Suprapubic skin (tissue), 4 donors: Measurements from ENCODE around the gene MAST3. TPM values are rescaled to one million over a fixed set of nuclear protein-coding genes. Genes with fewer than 3 reads are reported as not detected.
A peak's percentile ranks its signal among the peaks of the same experiment; 100 is the strongest.

Source experiments
- DNase-seq, 2 donors: peaks; one replicate each; pipeline ENCODE4 v3.0.0-alpha.2; 2019; ENCODE audit warnings: low spot score in 2 of 2
- H3K27ac ChIP-seq: fragments of 200-600 bp; sonication (generic); one replicate; pipeline ENCODE4 v1.5.1; 2019
- H3K27me3 ChIP-seq: fragments of 200-600 bp; sonication (generic); one replicate; pipeline ENCODE4 v1.5.1; 2019
- H3K36me3 ChIP-seq: fragments of 200-600 bp; sonication (generic); one replicate; pipeline ENCODE4 v1.5.1; 2019
- H3K4me1 ChIP-seq: fragments of 200-600 bp; sonication (generic); one replicate; pipeline ENCODE4 v1.5.1; 2019
- H3K4me3 ChIP-seq: fragments of 200-600 bp; sonication (generic); one replicate; pipeline ENCODE4 v1.5.1; 2019; ENCODE audit warnings: mild to moderate bottlenecking
- H3K9me3 ChIP-seq: fragments of 200-600 bp; sonication (generic); one replicate; pipeline ENCODE4 v1.5.1; 2019
- CTCF ChIP-seq, 2 donors: fragments of 200-600 bp in 1 of 2; fragments of 450-650 bp in 1 of 2; sonication (generic) in 1 of 2; IDR thresholded peaks; one replicate each; pipeline ENCODE4 v1.5.1; 2016 to 2019; ENCODE audit warnings: antibody characterized with exemption in 2 of 2, mild to moderate bottlenecking in 1 of 2, moderate library complexity in 1 of 2
- EP300 ChIP-seq: sonication (generic); formaldehyde crosslinking; IDR thresholded peaks from one replicate; pipeline ENCODE4 v1.6.1; 2017; ENCODE audit warnings: antibody characterized with exemption
- POLR2A ChIP-seq, 2 donors: fragments of 450-650 bp; IDR thresholded peaks; one replicate each; pipeline ENCODE4 v1.6.1; 2017; ENCODE audit warnings: antibody characterized with exemption in 2 of 2, mild to moderate bottlenecking in 2 of 2, moderate library complexity in 2 of 2
- POLR2AphosphoS5 ChIP-seq, 3 donors: sonication (generic); formaldehyde crosslinking; IDR thresholded peaks; one replicate each; pipeline ENCODE4 v1.6.1; 2017; ENCODE audit warnings: antibody characterized with exemption in 3 of 3
- WGBS: methylation state at CpG from one replicate; pipeline ENCODE4 v1.1.5; 2018; 5-methylcytosine and 5-hydroxymethylcytosine counted together
- total RNA-seq, 4 donors: library from RNA; depleted of rRNA; stranded (reverse); fragments of >200 nt; gene quantifications; one replicate each; pipeline ENCODE4 v1.1.0, GENCODE V29; 2016

Gene MAST3
- total RNA-seq, 4 donors from 2014 or later, result 13.4 to 29.7 (median 20.0) TPM

- Histone ChIP-seq H3K27ac (no peak overlapping the region), H3K27me3 (no peaks in the 10 kb centered on the region), H3K4me1 (peaks cover 34% of the 10 kb centered on the region), H3K4me3 (peak overlapping the region; percentile 84), H3K9me3 (no peaks in the 10 kb centered on the region), H3K36me3 (no peaks in the 10 kb centered on the region)
- DNase-seq, result no peak
- TF ChIP-seq POLR2AphosphoS5 (IDR thresholded peaks at IDR 0.05), result no peak
- no peak for TF ChIP-seq EP300
- no peak for TF ChIP-seq CTCF (IDR thresholded peaks at IDR 0.05)
- TF ChIP-seq POLR2A (IDR thresholded peaks at IDR 0.05), result no peak
- 9% methylated on average over 7 of the region's 11 CpGs for WGBS
Observed at GRCh38 chr19:18117364-18117691, 19.8 kb downstream of the MAST3 start.

GRCh38 chr19:18117692-18118378, 20.3 kb downstream of the MAST3 start:
- no peak for TF ChIP-seq POLR2AphosphoS5 (IDR thresholded peaks at IDR 0.05)
- TF ChIP-seq CTCF (IDR thresholded peaks at IDR 0.05), result no peak

GRCh38 chr19:18118420-18119012, 20.9 kb downstream of the MAST3 start:
- H3K9me3 ChIP-seq, result no peaks in the 10 kb centered on the region
- 34% methylated on average over 14 of the region's 14 CpGs for WGBS

More at GRCh38 chr19:18117692-18118378, 20.3 kb downstream of the MAST3 start:
- DNase-seq, result peak; percentile 88 to 90
- no peaks in the 10 kb centered on the region for H3K27me3 ChIP-seq
- peaks cover under 1% of the 10 kb centered on the region for H3K36me3 ChIP-seq
- H3K27ac ChIP-seq, result peak overlapping the region; percentile 63
- 1% methylated on average over 17 of the region's 86 CpGs for WGBS
- H3K4me3 ChIP-seq, result peak overlapping the region; percentile 84
- peaks cover 34% of the 10 kb centered on the region for H3K4me1 ChIP-seq
- no peaks in the 10 kb centered on the region for H3K9me3 ChIP-seq

GRCh38 chr19:18119013-18119716, 21.6 kb downstream of the MAST3 start:
- no peak for DNase-seq
- Histone ChIP-seq H3K9me3 (no peaks in the 10 kb centered on the region), H3K36me3 (peaks cover 14% of the 10 kb centered on the region), H3K4me1 (peaks cover 34% of the 10 kb centered on the region), H3K27me3 (no peaks in the 10 kb centered on the region), H3K4me3 (peak overlapping the region; percentile 84), H3K27ac (no peak overlapping the region)
- 29% methylated on average over 13 of the region's 13 CpGs for WGBS
- no peak for TF ChIP-seq POLR2AphosphoS5 (IDR thresholded peaks at IDR 0.05)

More at GRCh38 chr19:18118420-18119012, 20.9 kb downstream of the MAST3 start:
- no peak for TF ChIP-seq EP300
- TF ChIP-seq CTCF (IDR thresholded peaks at IDR 0.05), result no peak
- TF ChIP-seq POLR2AphosphoS5 (IDR thresholded peaks at IDR 0.05), result no peak
- TF ChIP-seq POLR2A (IDR thresholded peaks at IDR 0.05), result no peak
- no peak for DNase-seq
- peak overlapping the region; percentile 84 for H3K4me3 ChIP-seq
- no peak overlapping the region for H3K27ac ChIP-seq
- H3K36me3 ChIP-seq, result peaks cover 7% of the 10 kb centered on the region
- H3K4me1 ChIP-seq, result peaks cover 34% of the 10 kb centered on the region
- no peaks in the 10 kb centered on the region for H3K27me3 ChIP-seq

GRCh38 chr19:18119717-18120105, 22.1 kb downstream of the MAST3 start:
- Histone ChIP-seq H3K27ac (no peak overlapping the region), H3K27me3 (no peaks in the 10 kb centered on the region), H3K9me3 (no peaks in the 10 kb centered on the region), H3K36me3 (peaks cover 18% of the 10 kb centered on the region), H3K4me3 (peak overlapping the region; percentile 84), H3K4me1 (peaks cover 34% of the 10 kb centered on the region)
- no peak for DNase-seq
- 81% methylated on average over 14 of the region's 14 CpGs for whole genome bisulfite sequencing
- no peak for TF ChIP-seq POLR2A (IDR thresholded peaks at IDR 0.05)

GRCh38 chr19:18120127-18120526, 22.5 kb downstream of the MAST3 start:
- 71% methylated on average over 1 of the region's 1 CpG for WGBS
- Histone ChIP-seq H3K9me3 (no peaks in the 10 kb centered on the region), H3K27ac (no peak overlapping the region), H3K4me3 (no peak overlapping the region), H3K4me1 (peaks cover 34% of the 10 kb centered on the region), H3K36me3 (peaks cover 18% of the 10 kb centered on the region), H3K27me3 (no peaks in the 10 kb centered on the region)
- no peak for DNase-seq
- TF ChIP-seq EP300, result no peak
- TF ChIP-seq POLR2AphosphoS5 (IDR thresholded peaks at IDR 0.05), result no peak
- no peak for TF ChIP-seq POLR2A (IDR thresholded peaks at IDR 0.05)
- no peak for TF ChIP-seq CTCF (IDR thresholded peaks at IDR 0.05)
